ENCODE data around the gene HYAL2.
"Not testable (repeated sequence)": the region's sequence is repeated elsewhere in the genome, so short reads cannot be mapped to it uniquely, and the experiment has no call there.

HYAL2 gene

DNA sequence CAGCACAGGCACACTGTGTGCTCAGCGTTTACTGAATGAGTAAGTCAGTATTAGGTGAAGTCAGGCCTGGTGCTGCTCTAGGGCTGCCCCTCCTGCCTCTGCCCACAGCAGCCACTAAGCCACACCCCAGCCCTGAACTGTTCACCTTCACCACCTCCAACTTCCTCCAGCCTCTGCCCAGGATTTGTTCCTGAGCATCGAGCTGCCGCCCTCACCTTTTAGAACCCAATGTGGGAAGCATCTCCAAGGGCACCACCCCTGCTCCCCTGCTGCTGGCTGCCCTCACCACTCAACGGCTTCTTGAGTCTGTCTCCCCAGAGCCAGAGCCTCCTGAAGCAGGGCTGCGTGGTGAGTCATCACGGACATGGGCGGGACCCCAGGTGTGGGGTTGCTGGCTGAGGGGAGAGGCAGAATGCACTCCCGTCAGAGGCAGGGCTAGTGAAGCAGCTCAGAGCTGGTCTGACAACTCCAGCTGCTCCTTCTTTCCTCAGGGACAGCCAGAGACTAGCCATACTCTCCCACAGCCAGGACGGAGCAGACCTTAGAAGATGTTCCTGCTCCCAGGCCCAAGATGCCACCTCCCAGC is 5.8 kb downstream of the HYAL2 start:
- peak; percentile 87 for DNase-seq (ENCODE audit: low spot score)
- TF ChIP-seq, protein P1, sequence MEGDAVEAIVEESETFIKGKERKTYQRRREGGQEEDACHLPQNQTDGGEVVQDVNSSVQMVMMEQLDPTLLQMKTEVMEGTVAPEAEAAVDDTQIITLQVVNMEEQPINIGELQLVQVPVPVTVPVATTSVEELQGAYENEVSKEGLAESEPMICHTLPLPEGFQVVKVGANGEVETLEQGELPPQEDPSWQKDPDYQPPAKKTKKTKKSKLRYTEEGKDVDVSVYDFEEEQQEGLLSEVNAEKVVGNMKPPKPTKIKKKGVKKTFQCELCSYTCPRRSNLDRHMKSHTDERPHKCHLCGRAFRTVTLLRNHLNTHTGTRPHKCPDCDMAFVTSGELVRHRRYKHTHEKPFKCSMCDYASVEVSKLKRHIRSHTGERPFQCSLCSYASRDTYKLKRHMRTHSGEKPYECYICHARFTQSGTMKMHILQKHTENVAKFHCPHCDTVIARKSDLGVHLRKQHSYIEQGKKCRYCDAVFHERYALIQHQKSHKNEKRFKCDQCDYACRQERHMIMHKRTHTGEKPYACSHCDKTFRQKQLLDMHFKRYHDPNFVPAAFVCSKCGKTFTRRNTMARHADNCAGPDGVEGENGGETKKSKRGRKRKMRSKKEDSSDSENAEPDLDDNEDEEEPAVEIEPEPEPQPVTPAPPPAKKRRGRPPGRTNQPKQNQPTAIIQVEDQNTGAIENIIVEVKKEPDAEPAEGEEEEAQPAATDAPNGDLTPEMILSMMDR (conservative IDR thresholded peaks at IDR 0.05; ENCODE audit: low read depth): no peak
- ChIA-PET CTCF (no interaction called here), POLR2A (ENCODE audit: low non-redundant PET) (interaction anchor here (1.0 kb wide), 1 partner anchor 17 kb away, joined by 5 read pairs; the partner anchor contains the start of genes HYAL3 and NAA80)
- H3K27ac ChIP-seq: peak overlapping the region; percentile 97

DNA sequence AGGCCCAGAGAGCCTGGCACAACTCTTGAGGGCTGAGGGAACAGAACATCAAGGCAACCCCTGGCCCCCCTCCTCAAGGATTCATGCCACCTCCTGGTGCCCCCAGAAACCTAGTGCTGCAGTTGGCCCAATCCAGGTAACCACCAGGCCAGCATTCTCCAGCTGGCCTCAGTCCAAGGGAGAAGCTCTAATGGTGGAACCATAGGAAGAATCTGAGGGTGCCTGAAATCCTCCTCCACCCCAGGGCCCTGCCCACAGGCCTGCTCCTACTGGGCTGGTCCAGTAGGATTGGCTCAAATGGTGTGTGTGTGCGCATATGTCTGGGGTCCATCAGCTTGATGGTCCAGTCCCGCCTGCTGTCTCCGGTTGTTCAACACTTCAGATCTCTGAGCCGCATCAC is 7.7 kb downstream of the HYAL2 start:
- POLR2A ChIA-PET (ENCODE audit: low non-redundant PET): interaction anchor here (0.6 kb wide), 1 partner anchor 15 kb away, joined by 3 read pairs; no protein-coding TSS in a partner anchor

DNA sequence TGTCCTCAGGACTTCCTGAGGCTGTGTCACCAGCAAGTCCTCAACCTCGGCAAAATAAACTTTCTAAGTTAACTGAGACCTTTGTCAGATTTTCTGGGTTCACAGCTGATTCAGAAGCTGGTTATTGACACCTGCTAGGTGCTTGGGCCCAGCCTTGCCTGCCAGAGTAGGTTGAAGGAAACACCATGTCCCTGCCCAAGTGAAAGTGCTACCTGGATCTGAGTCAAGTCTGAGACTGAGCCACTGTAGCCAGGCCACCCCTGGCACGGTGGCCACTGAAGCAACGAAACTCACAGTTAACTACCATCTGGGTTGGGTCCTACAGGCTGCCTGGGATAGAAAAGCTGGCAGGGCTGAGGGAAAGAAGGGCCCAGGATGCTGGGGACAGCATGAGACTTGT is 8.2 kb downstream of the HYAL2 start:
- TF ChIP-seq, protein P1 (conservative IDR thresholded peaks at IDR 0.05; ENCODE audit: low read depth): no peak
- CTCF ChIA-PET: no interaction called here
- DNase-seq (ENCODE audit: low spot score): no peak
- peak overlapping the region; percentile 97 for H3K27ac ChIP-seq
- POLR2A ChIA-PET (ENCODE audit: low non-redundant PET): no interaction called here

More for the DNA sequence above, 7.7 kb downstream of the HYAL2 start:
- H3K27ac ChIP-seq: peak overlapping the region; percentile 97
- DNase-seq (ENCODE audit: low spot score): no peak
- CTCF ChIA-PET: no interaction called here
- TF ChIP-seq, protein P1 (conservative IDR thresholded peaks at IDR 0.05; ENCODE audit: low read depth): no peak

DNA sequence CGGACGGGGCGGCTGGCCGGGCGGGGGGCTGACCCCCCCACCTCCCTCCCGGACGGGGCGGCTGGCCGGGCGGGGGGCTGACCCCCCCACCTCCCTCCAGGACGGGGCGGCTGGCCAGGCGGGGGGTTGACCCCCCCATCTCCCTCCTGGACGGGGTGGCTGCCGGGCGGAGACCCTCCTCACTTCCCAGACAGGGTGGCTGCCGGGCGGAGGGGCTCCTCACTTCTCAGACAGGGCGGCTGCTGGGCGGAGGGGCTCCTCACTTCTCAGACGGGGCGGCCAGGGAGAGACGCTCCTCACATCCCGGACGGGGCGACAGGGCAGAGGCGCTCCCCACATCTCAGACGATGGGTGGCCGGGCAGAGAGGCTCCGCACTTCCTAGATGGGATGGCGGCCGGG is 10.5 kb downstream of the HYAL2 start:
- DNase-seq (ENCODE audit: low spot score); POLR2A ChIA-PET (ENCODE audit: low non-redundant PET); CTCF ChIA-PET: not testable (repeated sequence)

DNA sequence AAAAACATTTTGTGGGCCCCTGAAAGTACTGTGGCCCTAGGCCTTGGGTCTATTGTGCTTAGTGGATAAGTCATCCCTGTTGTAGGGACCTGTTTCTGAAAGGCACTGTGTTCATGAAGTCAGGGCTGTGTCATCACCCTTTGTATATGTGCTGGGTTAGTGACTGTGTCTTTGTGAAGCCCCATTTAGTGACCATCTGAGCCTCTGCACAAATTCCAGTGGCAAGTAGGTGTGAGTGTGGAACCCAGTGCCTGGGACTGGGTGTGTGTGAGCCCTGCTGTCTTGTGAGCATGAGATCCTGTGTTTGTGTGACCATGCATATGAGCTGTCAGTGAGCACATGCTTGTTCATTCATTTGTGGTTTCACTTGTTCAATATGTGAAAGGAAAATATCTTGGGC is 17.9 kb downstream of the HYAL2 start:
- H3K27ac ChIP-seq: no peak overlapping the region
- TF ChIP-seq, protein P1 (conservative IDR thresholded peaks at IDR 0.05; ENCODE audit: low read depth): no peak
- CTCF ChIA-PET: interaction anchor here (0.6 kb wide), 1 partner anchor 19 kb away, joined by 5 read pairs; no protein-coding TSS in a partner anchor
- no peak for DNase-seq (ENCODE audit: low spot score)
- POLR2A ChIA-PET (ENCODE audit: low non-redundant PET): no interaction called here

More for the DNA sequence above, 10.5 kb downstream of the HYAL2 start:
- not testable (repeated sequence) for H3K27ac ChIP-seq

DNA sequence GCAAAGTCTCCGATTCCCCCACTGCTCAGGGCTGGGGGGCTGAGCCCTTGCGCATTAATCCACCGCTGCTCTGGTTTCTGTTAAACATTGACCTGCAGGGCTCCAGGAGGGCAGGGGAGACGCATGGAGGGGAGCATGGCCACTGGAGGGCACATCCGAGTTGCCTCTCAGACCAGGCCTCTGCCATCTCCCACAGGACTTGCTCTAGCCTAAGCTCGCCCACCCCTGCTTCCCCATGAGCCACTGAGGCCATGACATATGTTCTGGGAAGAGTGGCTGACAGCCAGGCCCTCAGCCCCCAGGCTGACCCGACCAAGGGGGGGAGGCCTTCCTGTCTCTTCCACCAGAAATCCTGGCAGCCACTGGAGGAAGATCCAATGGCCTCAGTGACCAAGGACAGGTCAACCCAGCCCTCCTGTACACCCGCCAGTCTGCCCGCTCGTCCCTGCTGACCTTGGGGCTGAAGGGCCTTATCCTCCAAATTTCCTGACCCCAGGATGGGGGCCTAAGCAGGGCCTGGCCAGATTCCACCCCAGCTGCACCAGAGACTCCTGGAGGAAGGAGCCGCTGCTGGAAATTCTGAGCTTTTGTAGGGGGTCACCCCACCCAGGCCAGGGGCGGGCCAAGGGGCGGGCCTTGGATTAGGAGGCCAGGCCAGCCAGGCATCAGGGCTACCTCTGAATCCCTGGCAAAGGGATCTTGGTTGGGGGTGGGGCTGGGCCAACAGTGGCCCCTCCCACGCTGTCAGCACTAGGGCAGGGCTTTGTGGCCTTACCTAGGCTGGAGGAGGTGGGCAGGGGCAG is 19.3 kb downstream of the HYAL2 start, which contains the start of gene HYAL1:
TSS of gene HYAL1 (minus strand) at position 562 of the 803 bp plus-strand sequence. CDS start 618 bp downstream, outside the sequence.
- H3K27ac ChIP-seq: peak within 1 kb of the TSS; percentile 93
- TF ChIP-seq, protein P1 (conservative IDR thresholded peaks at IDR 0.05; ENCODE audit: low read depth): no peak; the same call in 1 of the 2 replicates
- no peak for DNase-seq (ENCODE audit: low spot score)
- POLR2A ChIA-PET (ENCODE audit: low non-redundant PET): no interaction called here
- CTCF ChIA-PET: interaction anchor here (0.6 kb wide), 1 partner anchor 784 kb away, joined by 3 read pairs; no protein-coding TSS in a partner anchor
